IPS-18c (cell line): ENCODE measurements around the gene PCGF1.

Experiments
- H3K4me3 ChIP-seq: 2 replicates; pipeline ENCODE4 v1.7.0; 2013; ENCODE audit warnings: low read depth, mild to moderate bottlenecking, low read length, moderate library complexity; ENCODE audit not compliant: insufficient read depth
- H3K9me3 ChIP-seq: one replicate; pipeline ENCODE4 v1.6.1; 2013; ENCODE audit warnings: mild to moderate bottlenecking, low read length, moderate library complexity; ENCODE audit not compliant: control insufficient read depth, insufficient read depth

Gene PCGF1

GRCh38 chr2:74507145-74507925 lies at the start of gene PCGF1:
Gene PCGF1 (minus strand): TSS chr2:74507695. CDS start chr2:74507668, 27 bp downstream.
- Histone ChIP-seq H3K4me3 (peak within 1 kb of the TSS; percentile 94), H3K9me3 (no peaks in the 10 kb centered on the region)

- Histone ChIP-seq H3K4me3 (no peak overlapping the region), H3K9me3 (no peaks in the 10 kb centered on the region)
Observed at GRCh38 chr2:74556831-74557370, 49.4 kb upstream of the PCGF1 start.

GRCh38 chr2:74556159-74556558 lies 48.7 kb upstream of the PCGF1 start:
- Histone ChIP-seq H3K9me3 (no peaks in the 10 kb centered on the region), H3K4me3 (no peak overlapping the region)

GRCh38 chr2:74555610-74556103 lies 48.2 kb upstream of the PCGF1 start:
- Histone ChIP-seq H3K4me3 (peak overlapping the region; percentile 96), H3K9me3 (no peaks in the 10 kb centered on the region)

GRCh38 chr2:74554820-74555531 lies 47.5 kb upstream of the PCGF1 start:
- Histone ChIP-seq H3K4me3 (peak overlapping the region; percentile 96), H3K9me3 (no peaks in the 10 kb centered on the region)

- H3K9me3 ChIP-seq = no peaks in the 10 kb centered on the region
- H3K4me3 ChIP-seq = peak within 1 kb of the TSS; percentile 96
Observed at GRCh38 chr2:74553892-74554819, 46.7 kb upstream of the PCGF1 start, which contains the start of the genes DOK1 and LOXL3. Gene DOK1 (plus strand): TSS chr2:74554720. CDS start chr2:74554755, 35 bp downstream. Gene LOXL3 (minus strand): TSS chr2:74553942. CDS start chr2:74552634, 1,308 bp downstream.

- Histone ChIP-seq H3K9me3 (no peaks in the 10 kb centered on the region), H3K4me3 (peak overlapping the region; percentile 96)
Observed at GRCh38 chr2:74552914-74553811, 45.7 kb upstream of the PCGF1 start.

GRCh38 chr2:74551942-74552913 lies 44.7 kb upstream of the PCGF1 start:
- H3K9me3 ChIP-seq = no peaks in the 10 kb centered on the region
- H3K4me3 ChIP-seq = no peak overlapping the region

GRCh38 chr2:74551530-74551929 lies 44.0 kb upstream of the PCGF1 start:
- no peaks in the 10 kb centered on the region for H3K9me3 ChIP-seq
- no peak overlapping the region for H3K4me3 ChIP-seq

GRCh38 chr2:74550231-74550630 lies 42.7 kb upstream of the PCGF1 start:
- Histone ChIP-seq H3K9me3 (no peaks in the 10 kb centered on the region), H3K4me3 (no peak overlapping the region)

GRCh38 chr2:74548900-74549826 lies 41.7 kb upstream of the PCGF1 start:
- Histone ChIP-seq H3K9me3 (no peaks in the 10 kb centered on the region), H3K4me3 (peak overlapping the region; percentile 77)

GRCh38 chr2:74548285-74548899 lies 40.9 kb upstream of the PCGF1 start:
- H3K4me3 ChIP-seq = peak overlapping the region; percentile 77
- H3K9me3 ChIP-seq = no peaks in the 10 kb centered on the region

GRCh38 chr2:74546004-74546403 lies 38.5 kb upstream of the PCGF1 start:
- no peaks in the 10 kb centered on the region for H3K9me3 ChIP-seq
- H3K4me3 ChIP-seq = no peak overlapping the region

- no peaks in the 10 kb centered on the region for H3K9me3 ChIP-seq
- H3K4me3 ChIP-seq = no peak overlapping the region
Observed at GRCh38 chr2:74544634-74545033, 37.1 kb upstream of the PCGF1 start.
